CD4-positive, alpha-beta memory T cell (primary cell): ENCODE measurements around the gene ATP6V1C2. TPM values are rescaled to one million over a fixed set of nuclear protein-coding genes. Genes with fewer than 3 reads are reported as not detected.

Source experiments
- CTCF ChIA-PET: fragments of 350-600 bp; sonication (Branson Sonifier 250); formaldehyde crosslinking; loops from one replicate; lab custom pipeline; 2021; ENCODE audit warnings: inconsistent platforms; ENCODE audit not compliant: partially characterized antibody; lab: Charles Lee
- POLR2A ChIA-PET: fragments of 350-600 bp; sonication (Branson Sonifier 250); formaldehyde crosslinking; loops from one replicate; lab custom pipeline; 2021; ENCODE audit not compliant: partially characterized antibody; lab: Charles Lee
- DNase-seq, 5 donors: peaks; one replicate each; pipeline versions ENCODE4 v3.0.0 to v3.0.0-alpha.2; 2020 to 2022; ENCODE audit warnings: mixed read lengths in 1 of 5
- H3K27ac ChIP-seq: one replicate; pipeline ENCODE4 v1.7.0; 2013; ENCODE audit warnings: low read depth, low read length
- H3K27me3 ChIP-seq: 2 replicates; pipeline ENCODE4 v1.7.0; 2013; ENCODE audit warnings: mild to moderate bottlenecking, low read length, moderate library complexity; ENCODE audit not compliant: insufficient read depth
- H3K36me3 ChIP-seq: 2 replicates; pipeline ENCODE4 v1.7.0; 2013; ENCODE audit warnings: mild to moderate bottlenecking, low read length, moderate library complexity; ENCODE audit not compliant: insufficient read depth
- H3K4me1 ChIP-seq: 2 replicates; pipeline ENCODE4 v1.7.0; 2013; ENCODE audit warnings: mild to moderate bottlenecking, low read length, moderate library complexity; ENCODE audit not compliant: insufficient read depth
- H3K4me3 ChIP-seq, 2 donors: one replicate each; pipeline ENCODE4 v1.7.0; 2013; ENCODE audit warnings: low read length in 2 of 2, mild to moderate bottlenecking in 1 of 2
- H3K9me3 ChIP-seq, 2 donors: one replicate each; pipeline ENCODE4 v1.7.0; 2013; ENCODE audit warnings: low read length in 2 of 2, control low read depth in 1 of 2; ENCODE audit not compliant: control insufficient read depth in 1 of 2
- H3K27ac Mint-ChIP-seq, 7 donors: one replicate each; pipeline ENCODE4 v1.8.0; 2020 to 2021; ENCODE audit warnings: mixed read lengths in 7 of 7, mild to moderate bottlenecking in 6 of 7, inconsistent platforms in 3 of 7, moderate library complexity in 3 of 7
- H3K27me3 Mint-ChIP-seq, 2 donors: one replicate each; pipeline ENCODE4 v1.8.0; 2020 to 2021; ENCODE audit warnings: mixed read lengths in 2 of 2
- H3K36me3 Mint-ChIP-seq, 2 donors: one replicate each; pipeline ENCODE4 v1.8.0; 2020 to 2021; ENCODE audit warnings: mixed read lengths in 2 of 2, inconsistent platforms in 1 of 2, mild to moderate bottlenecking in 1 of 2
- H3K4me1 Mint-ChIP-seq, 4 donors: one replicate each; pipeline ENCODE4 v1.8.0; 2020 to 2021; ENCODE audit warnings: mixed read lengths in 4 of 4, mild to moderate bottlenecking in 1 of 4
- H3K4me3 Mint-ChIP-seq, 8 donors: one replicate each; pipeline ENCODE4 v1.8.0; 2020 to 2021; ENCODE audit warnings: mixed read lengths in 8 of 8, mild to moderate bottlenecking in 7 of 8, moderate library complexity in 6 of 8, inconsistent platforms in 3 of 8
- H3K9me3 Mint-ChIP-seq, 8 donors: one replicate each; pipeline ENCODE4 v1.8.0; 2020 to 2021; ENCODE audit warnings: mixed read lengths in 8 of 8, mild to moderate bottlenecking in 5 of 8, inconsistent platforms in 3 of 8, moderate library complexity in 1 of 8
- intact Hi-C: fragments of 100-400 bp; cut with micrococcal nuclease; formaldehyde crosslinking; loops from one replicate; pipeline ENCODE4 v1.15.1; 2023
- polyA plus RNA-seq, 2 donors: library from polyadenylated mRNA; unstranded; fragments of 300-500 nt; fragmentation: Illumina TruSeq; gene quantifications; one replicate each; pipeline ENCODE4 v1.2.3, GENCODE V29; 2021
- total RNA-seq, 2 experiments: library from RNA; stranded (reverse); gene quantifications; one replicate each; pipeline ENCODE4 v1.2.3, GENCODE V29; 2021

Gene ATP6V1C2
- total and polyA plus RNA-seq, 4 experiments from 2014 or later: 0.17 to 0.20 TPM; not detected in 2

GRCh38 chr2:10774394-10774793 is 53.0 kb downstream of the ATP6V1C2 start:
- Mint-ChIP-seq H3K27me3 (no peaks in the 10 kb centered on the region), H3K9me3 (peaks cover 0 to 2% (median 0%) of the 10 kb centered on the region in 8 donors), H3K4me1 (no peaks in the 10 kb centered on the region), H3K27ac (no peak overlapping the region), H3K36me3 (peaks cover 3 to 4% of the 10 kb centered on the region in 2 donors), H3K4me3 (no peak overlapping the region)
- no peak for DNase-seq
- intact Hi-C loops: no loop called here
- Histone ChIP-seq H3K4me1 (no peaks in the 10 kb centered on the region), H3K4me3 (no peak overlapping the region), H3K27me3 (no peaks in the 10 kb centered on the region), H3K9me3 (no peaks in the 10 kb centered on the region), H3K27ac (no peak overlapping the region), H3K36me3 (no peaks in the 10 kb centered on the region)
- ChIA-PET POLR2A (no interaction called here), CTCF (no interaction called here)

DNA sequence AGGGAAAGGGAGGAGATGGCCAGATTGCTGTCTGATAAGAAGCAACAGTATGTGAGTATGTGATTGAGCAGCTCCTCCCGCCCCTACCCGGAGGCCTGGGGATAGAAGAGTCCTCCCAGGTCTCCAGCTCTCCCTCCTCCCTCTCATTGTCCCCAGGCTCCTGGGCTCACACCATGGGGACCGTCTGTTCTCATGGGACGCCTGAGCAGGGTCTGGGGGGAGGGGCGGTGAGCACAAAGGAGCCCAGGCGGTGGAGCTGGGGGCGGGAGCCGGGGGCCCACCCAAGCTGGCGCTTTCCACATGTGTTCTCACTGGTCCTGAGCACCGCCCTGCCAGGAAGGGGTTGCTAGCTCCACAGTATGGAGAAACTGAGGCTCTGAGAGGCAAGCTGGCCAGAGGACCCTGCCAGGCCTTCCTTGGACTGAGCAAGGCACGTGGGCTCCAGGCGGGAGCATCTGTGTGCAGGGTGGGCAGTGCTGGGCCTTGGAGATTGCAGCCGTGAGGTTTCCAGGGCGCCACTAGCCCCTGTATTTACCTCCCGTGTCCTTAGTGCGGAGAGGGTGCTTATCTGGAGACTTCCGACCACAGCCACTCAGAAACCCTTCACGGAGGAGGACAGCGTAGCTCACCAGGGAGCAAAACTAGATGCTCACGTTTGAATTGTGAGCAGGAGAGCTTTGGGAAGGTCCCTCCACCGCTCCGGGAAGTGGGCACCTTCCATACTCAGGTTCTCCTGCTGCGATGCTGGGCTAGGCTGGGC is 53.8 kb downstream of the ATP6V1C2 start:
- no peak overlapping the region for H3K27ac ChIP-seq
- Mint-ChIP-seq H3K36me3 (peaks cover 6 to 10% of the 10 kb centered on the region in 2 donors), H3K27me3 (no peaks in the 10 kb centered on the region), H3K27ac (peak overlapping the region in 3 of 7 donors; percentile 64 to 82 (median 70)), H3K4me3 (no peak overlapping the region), H3K4me1 (no peaks in the 10 kb centered on the region), H3K9me3 (peaks cover 0 to 2% (median 0%) of the 10 kb centered on the region in 8 donors)
- no peaks in the 10 kb centered on the region for H3K36me3 ChIP-seq
- ChIA-PET CTCF (no interaction called here), POLR2A (no interaction called here)
- H3K4me3 ChIP-seq: no peak overlapping the region
- H3K9me3 ChIP-seq: no peaks in the 10 kb centered on the region
- no peaks in the 10 kb centered on the region for H3K27me3 ChIP-seq
- no peak for DNase-seq
- no peaks in the 10 kb centered on the region for H3K4me1 ChIP-seq
- intact Hi-C loops: no loop called here

DNA sequence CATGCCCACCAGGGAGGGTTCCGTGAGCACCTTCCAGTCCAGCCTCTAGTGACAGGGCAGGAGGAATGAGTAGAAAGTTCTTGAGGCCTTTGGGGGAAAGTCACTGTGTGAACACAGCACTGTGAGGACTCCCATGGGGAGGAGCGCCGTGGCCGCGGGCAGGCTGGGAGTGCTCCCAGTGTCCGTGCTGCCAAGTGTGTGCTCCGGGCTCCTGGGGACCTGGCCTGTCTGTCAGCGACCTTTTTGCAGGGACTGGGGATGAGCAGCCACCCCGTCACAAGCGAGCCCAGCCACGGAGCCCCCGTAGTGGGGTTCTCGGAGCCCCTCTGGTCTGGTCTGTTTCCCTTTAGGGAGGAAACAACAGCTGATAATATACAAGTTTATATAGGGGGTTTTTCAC is 54.4 kb downstream of the ATP6V1C2 start:
- Mint-ChIP-seq H3K9me3 (peaks cover 0 to 2% (median 0%) of the 10 kb centered on the region in 8 donors), H3K27me3 (no peaks in the 10 kb centered on the region), H3K4me3 (no peak overlapping the region), H3K36me3 (peaks cover 8 to 14% of the 10 kb centered on the region in 2 donors), H3K27ac (no peak overlapping the region), H3K4me1 (no peaks in the 10 kb centered on the region)
- Histone ChIP-seq H3K27me3 (no peaks in the 10 kb centered on the region), H3K4me1 (no peaks in the 10 kb centered on the region), H3K4me3 (no peak overlapping the region), H3K27ac (no peak overlapping the region), H3K9me3 (no peaks in the 10 kb centered on the region), H3K36me3 (no peaks in the 10 kb centered on the region)
- no peak for DNase-seq
- POLR2A ChIA-PET: no interaction called here
- CTCF ChIA-PET: no interaction called here
- intact Hi-C loops: no loop called here

DNA sequence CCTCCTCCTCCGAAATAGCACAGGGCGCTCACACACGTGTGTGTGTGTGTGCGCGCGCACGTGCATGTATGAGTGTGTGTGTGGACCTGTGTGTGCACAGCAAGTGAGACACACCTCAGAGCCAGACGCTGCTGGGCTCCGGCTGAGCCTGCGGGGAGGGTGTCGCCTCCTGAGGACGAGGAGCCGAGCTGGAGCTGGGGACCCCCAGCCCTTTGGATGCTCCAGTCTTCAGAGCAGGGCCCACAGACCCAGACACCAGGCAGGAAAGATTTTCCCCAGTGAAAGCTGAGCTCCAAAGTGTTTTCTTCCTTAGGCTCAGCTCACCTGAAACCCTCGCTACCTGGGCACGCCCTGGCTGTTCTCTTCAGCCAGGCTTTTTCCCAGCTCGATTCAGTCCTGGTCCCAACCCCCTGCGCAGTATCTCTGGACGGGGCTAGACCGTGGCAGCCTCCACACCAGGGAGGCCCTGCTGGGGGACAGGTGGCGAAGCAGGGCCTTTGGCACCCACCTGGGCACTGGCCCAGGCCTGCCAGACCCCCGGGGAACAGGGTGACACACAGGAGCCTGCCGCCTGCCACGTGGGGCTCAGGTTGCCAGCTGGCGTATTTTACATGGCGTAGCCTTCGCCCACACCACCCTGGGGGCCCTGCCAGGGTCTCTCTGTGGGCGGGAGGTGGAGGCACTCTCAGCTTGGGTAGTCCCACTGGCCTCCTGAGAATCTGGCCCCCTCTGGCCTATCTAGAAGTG is 55.0 kb downstream of the ATP6V1C2 start:
- CTCF ChIA-PET: no interaction called here

DNA sequence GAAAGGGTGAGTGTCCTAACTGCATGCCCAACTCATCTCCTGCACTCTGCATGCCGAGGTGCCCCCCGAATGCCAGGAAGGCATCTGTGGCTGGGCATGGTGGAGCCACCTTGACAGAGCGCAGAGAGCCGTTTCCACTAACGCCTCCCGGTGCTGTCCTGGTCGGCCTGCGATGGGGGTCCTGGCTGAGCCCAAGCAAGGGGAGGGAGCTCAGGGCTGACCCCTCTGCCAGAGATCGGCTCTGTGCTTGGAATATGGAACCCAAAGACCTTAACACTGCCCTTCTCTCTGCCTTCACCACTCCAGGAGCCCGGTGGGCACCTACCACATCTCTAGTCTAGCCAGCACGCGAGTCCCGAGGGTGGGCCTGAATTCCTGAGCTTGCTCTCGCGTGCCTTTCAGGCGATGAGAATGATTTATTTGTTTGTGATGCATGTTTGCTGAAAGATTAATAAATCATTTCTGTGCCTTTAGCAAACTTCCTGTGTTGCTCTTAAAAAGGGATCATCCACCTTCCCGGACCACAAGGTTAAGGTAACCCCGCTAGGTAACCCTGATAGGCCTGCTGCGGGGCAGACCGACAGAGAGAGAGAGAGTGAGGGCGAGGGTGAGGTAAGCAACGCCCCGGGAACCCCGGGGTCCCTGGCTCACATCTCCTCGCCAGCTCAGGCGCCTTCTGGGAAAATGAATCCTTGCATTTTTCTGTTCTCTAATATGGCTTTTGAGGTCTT is 55.8 kb downstream of the ATP6V1C2 start:
- H3K4me3 Mint-ChIP-seq: no peak overlapping the region
- H3K27me3 Mint-ChIP-seq: no peaks in the 10 kb centered on the region
- Histone ChIP-seq H3K4me3 (no peak overlapping the region), H3K36me3 (peaks cover 7% of the 10 kb centered on the region), H3K4me1 (no peaks in the 10 kb centered on the region), H3K9me3 (no peaks in the 10 kb centered on the region), H3K27ac (no peak overlapping the region), H3K27me3 (no peaks in the 10 kb centered on the region)
- intact Hi-C loops: no loop called here
- H3K27ac Mint-ChIP-seq: peak overlapping the region in 1 of 7 donors; percentile 63
- POLR2A ChIA-PET: no interaction called here
- no peaks in the 10 kb centered on the region for H3K4me1 Mint-ChIP-seq
- no peak for DNase-seq
- H3K36me3 Mint-ChIP-seq: peaks cover 13 to 24% of the 10 kb centered on the region in 2 donors
- peaks cover 0 to 2% (median 0%) of the 10 kb centered on the region in 8 donors for H3K9me3 Mint-ChIP-seq
- CTCF ChIA-PET: interaction anchor here (0.9 kb wide), 1 partner anchor 53 kb away, joined by 3 read pairs; no protein-coding TSS in a partner anchor

More for the DNA sequence above, 55.0 kb downstream of the ATP6V1C2 start:
- Mint-ChIP-seq H3K27me3 (no peaks in the 10 kb centered on the region), H3K4me3 (no peak overlapping the region), H3K36me3 (peaks cover 9 to 15% of the 10 kb centered on the region in 2 donors), H3K4me1 (no peaks in the 10 kb centered on the region), H3K9me3 (peaks cover 0 to 2% (median 0%) of the 10 kb centered on the region in 8 donors), H3K27ac (no peak overlapping the region)
- Histone ChIP-seq H3K36me3 (peaks cover 3% of the 10 kb centered on the region), H3K27ac (no peak overlapping the region), H3K4me3 (no peak overlapping the region), H3K9me3 (no peaks in the 10 kb centered on the region), H3K27me3 (no peaks in the 10 kb centered on the region), H3K4me1 (no peaks in the 10 kb centered on the region)
- DNase-seq: no peak
- intact Hi-C loops: no loop called here
- POLR2A ChIA-PET: no interaction called here

DNA sequence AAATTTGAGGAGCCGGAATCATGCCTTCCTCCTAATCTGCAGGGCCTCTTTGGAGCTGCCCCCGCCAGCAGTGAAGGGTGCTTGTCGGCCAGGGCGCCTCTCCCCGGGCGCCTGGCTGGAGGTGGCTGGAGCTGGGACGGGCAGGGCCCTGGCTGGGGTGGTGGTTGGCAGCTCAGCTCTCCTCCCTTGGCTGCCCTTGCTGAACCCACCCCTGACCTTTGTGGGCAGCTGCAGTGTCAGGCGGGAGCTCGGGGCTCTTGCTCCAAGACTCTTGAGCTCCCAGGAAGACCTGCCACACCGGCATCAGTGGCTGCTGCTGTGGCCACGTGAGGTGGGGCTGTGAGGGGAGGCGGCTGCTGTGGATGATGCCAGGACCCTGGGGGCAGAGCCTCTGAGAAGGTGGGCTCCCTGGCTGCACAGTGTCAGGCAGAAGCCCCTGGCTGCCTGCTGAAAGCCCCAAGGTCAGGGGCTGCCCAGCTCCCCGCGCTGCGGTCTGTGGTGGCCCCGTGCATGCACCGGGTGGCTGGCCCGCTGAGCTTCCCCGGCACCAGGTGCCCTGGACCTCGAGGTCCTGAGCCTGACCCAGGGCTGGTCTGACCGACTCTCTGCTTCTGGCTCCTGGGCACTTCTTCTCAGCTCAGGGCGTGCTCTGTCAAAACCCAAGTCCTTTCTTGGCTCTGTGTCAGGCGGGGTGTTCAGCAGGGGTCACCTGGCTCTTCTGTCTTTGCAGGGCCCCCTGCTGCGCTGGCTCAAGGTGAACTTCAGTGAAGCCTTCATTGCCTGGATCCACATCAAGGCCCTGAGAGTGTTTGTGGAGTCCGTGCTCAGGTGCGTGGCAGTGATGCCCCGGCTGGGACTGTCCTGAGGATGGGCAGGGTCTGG is 56.7 kb downstream of the ATP6V1C2 start:
- Histone ChIP-seq H3K27ac (no peak overlapping the region), H3K9me3 (no peaks in the 10 kb centered on the region), H3K27me3 (no peaks in the 10 kb centered on the region), H3K4me3 (no peak overlapping the region), H3K4me1 (no peaks in the 10 kb centered on the region), H3K36me3 (peaks cover 12% of the 10 kb centered on the region)
- intact Hi-C loops: no loop called here
- peaks cover 17 to 29% of the 10 kb centered on the region in 2 donors for H3K36me3 Mint-ChIP-seq
- no peaks in the 10 kb centered on the region for H3K4me1 Mint-ChIP-seq
- DNase-seq: no peak
- H3K27me3 Mint-ChIP-seq: no peaks in the 10 kb centered on the region
- no peaks in the 10 kb centered on the region for H3K9me3 Mint-ChIP-seq
- H3K27ac Mint-ChIP-seq: no peak overlapping the region
- ChIA-PET CTCF (interaction anchor here (0.7 to 0.9 kb wide), 2 partner anchors 53 to 705 kb away, joined by 3 read pairs; no protein-coding TSS in a partner anchor), POLR2A (no interaction called here)
- no peak overlapping the region for H3K4me3 Mint-ChIP-seq
